ENCODE measurements around the gene STK11.

- TF ChIP-seq CTCF (IDR thresholded peaks at IDR 0.05) (no peak), EZH2phosphoT487 (IDR thresholded peaks at IDR 0.05) (no peak), EZH2 (IDR thresholded peaks at IDR 0.05) (no peak)
Measured at GRCh38 chr19:1247748-1248138, 42.2 kb downstream of the STK11 start.
